Hindlimb muscle (tissue), 1 donor: ENCODE results near the gene E2F6. TPM values are rescaled to one million over a fixed set of nuclear protein-coding genes. Genes with fewer than 3 reads are reported as not detected.

Source experiments
- DNase-seq: peaks from one replicate; pipeline ENCODE4 v3.0.0-alpha.2; 2013
- polyA plus RNA-seq: library from polyadenylated mRNA; unstranded; fragments of 120-200 nt; gene quantifications from one replicate; pipeline ENCODE4 v1.2.1, GENCODE V29; 2013; ENCODE audit not compliant: insufficient read length

E2F6 gene
- polyA plus RNA-seq: 18.8 TPM

DNA sequence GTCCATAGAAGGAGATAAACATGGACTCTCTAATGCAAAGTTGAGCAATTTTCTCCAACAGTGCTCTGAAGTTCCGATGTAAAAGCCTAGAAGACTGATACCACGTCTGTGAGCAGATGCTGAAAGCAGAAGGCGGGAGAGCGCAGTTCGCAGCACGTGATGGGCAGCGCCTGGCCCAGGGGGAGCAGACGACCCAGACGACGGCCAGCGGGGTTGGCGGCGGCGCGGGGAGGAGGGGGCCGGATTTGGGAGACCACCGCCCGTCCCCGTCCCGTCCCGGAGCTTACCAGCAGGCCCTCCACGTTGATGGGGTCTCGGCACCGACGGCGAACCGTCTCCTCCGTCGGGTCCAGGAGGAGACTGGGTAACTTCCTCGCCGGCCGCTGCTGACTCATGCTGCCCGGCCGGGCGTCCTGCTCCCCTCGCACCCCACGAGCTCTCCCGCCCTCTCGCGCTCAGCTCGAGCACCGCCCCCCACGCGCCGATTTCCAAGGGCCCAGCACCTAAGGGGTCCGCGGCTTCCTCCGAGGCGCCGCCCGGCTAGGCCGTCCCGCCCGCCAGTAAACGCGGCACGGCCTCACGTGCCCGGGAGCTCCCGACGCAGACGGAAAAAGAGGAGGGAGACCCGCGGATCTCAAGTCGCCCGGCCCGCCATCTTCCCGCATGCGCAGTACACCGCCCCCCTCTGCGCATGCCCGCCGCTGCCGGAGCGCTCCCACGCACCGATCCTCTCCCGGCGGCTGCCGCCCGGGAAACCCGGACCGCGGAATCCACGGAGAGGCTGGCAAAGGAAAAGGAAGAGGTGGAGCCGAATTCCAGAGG is at the start of gene E2F6:
TSS of gene E2F6 (minus strand) at position 677 of the 822 bp plus-strand sequence. CDS start at position 395, 282 bp downstream.
- peak; percentile 93 for DNase-seq

GRCh38 chr2:11515490-11515981 is 49.6 kb upstream of the E2F6 start:
- no peak for DNase-seq

DNA sequence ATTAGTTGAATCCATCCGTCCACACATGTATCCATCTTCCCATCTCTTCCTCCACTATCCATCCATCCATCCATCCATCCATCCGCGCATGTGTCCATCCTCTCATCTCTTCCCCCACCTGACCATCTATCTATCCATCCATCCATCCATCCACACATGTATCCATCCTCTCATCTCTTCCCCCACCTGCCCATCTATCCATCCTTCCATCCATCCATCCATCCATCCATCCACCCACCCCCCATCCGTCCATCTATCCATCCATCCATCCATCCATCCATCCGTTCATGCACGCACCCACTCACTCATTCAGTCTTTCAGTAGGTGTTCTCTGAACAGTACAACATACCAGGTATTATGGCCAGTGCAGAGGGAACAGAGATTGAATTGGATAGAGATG is 48.9 kb upstream of the E2F6 start:
- no peak for DNase-seq

GRCh38 chr2:11514081-11514730 is 48.2 kb upstream of the E2F6 start:
- DNase-seq: no peak

DNA sequence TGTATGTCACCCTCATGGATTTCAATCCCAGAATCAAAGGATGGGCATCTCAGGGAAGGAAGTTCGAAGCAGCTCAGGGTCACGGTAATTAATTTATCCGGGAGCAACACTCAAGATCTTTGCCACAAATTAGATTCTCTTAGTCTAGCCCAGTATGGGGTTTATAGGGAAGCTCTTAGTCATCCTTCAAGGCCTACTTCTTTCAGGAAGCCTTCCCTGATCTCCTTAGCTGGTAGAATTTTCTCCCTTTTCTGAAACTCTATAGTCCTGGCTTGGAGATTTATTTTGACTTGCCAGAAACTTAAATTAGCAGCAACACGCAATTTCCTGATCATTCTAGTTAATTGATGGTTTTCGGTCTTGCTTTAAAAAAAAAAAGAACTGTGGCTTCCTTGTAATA is 47.4 kb upstream of the E2F6 start:
- DNase-seq: no peak

- no peak for DNase-seq
Observed at GRCh38 chr2:11512431-11512830, 46.5 kb upstream of the E2F6 start.

GRCh38 chr2:11509657-11510360 is 43.8 kb upstream of the E2F6 start:
- DNase-seq: no peak

DNA sequence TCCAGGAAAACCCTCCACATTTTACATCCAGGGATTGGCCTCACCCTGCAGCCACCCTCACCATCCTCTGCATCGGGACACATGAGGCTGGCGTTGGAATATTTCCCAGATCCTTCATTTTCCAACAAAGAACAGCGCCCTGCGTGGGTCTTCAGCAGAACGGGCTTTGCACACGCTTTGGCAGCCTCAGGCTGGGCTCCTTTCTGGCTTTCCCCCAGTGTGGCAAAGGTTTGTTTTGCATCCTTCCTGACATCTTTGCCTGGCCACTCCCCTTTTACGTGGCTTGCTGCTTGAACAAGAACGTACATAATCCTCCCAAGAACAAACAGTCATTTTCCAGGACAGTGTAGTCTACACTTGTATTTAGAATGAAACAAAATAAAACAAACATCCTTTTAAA is 42.3 kb upstream of the E2F6 start:
- DNase-seq: no peak

GRCh38 chr2:11507517-11507916 is 41.6 kb upstream of the E2F6 start:
- no peak for DNase-seq

DNA sequence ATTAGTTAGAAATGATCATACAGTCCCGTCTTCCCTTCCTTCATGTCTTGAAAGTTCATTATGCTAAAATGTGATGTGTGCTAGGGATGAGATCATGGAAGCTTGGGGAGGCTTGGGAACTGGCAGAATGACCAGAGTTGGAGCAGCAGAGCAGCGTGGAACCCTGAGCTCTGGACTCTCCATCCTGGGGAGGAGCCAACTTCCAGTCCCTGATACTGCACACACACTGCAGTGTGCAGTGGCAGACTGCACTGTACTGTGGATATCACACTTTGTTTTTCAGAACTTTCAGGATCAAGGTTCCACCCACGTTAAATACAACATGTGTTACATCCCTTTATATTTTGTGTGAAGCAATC is 40.6 kb upstream of the E2F6 start:
- peak; percentile 59 for DNase-seq

DNA sequence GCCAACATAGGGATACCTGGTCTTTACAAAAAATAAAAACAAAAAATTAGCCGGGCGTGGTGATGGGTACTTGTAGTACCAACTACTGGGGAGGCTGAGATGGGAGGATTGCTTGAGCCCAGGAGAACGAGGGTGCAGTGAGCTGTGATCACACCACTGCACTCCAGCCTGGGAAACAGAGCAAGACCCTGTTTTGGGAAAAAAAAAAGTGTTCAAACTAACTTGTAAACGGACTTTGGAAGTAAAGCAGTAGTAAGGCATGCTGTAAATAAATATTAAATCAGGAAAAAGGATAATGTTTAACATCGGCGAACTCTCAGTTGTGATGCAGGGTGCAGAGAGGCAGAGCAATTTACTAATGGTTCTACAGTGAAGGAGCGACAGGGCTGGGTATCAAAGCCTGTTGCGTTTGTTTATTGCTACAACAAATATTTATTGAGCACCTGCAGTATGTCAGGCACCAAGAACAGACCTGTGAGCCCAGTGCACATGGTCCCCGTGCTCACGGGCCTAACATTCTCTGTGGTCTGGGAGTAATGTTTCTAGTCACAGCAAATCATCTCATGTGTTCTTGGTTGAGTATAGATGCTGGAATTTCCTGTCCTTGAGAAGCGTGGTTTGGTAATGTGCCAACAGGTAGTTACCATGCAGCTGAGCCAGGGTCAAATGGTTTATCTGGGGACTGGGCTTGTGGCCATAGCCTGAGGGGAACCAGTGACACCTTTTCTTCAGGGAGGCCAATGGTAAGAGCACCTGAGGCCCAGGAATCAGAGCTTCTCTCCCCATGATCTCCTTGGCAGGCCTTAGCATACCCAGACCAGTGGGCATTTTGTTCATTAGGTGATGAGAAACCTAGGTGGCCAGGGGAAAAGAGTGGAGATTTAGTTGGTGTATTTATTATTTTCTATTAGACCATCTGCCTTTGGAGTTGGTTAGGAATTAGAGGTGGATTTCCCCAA is 40.0 kb upstream of the E2F6 start:
- no peak for DNase-seq

GRCh38 chr2:11503354-11503927 is 37.5 kb upstream of the E2F6 start:
- no peak for DNase-seq

GRCh38 chr2:11502740-11503292 is 36.9 kb upstream of the E2F6 start:
- DNase-seq: no peak

GRCh38 chr2:11500702-11501303 is 34.8 kb upstream of the E2F6 start:
- DNase-seq: no peak

GRCh38 chr2:11499081-11499743 is 33.3 kb upstream of the E2F6 start:
- no peak for DNase-seq

GRCh38 chr2:11498543-11499034 is 32.6 kb upstream of the E2F6 start:
- DNase-seq: peak; percentile 24

DNA sequence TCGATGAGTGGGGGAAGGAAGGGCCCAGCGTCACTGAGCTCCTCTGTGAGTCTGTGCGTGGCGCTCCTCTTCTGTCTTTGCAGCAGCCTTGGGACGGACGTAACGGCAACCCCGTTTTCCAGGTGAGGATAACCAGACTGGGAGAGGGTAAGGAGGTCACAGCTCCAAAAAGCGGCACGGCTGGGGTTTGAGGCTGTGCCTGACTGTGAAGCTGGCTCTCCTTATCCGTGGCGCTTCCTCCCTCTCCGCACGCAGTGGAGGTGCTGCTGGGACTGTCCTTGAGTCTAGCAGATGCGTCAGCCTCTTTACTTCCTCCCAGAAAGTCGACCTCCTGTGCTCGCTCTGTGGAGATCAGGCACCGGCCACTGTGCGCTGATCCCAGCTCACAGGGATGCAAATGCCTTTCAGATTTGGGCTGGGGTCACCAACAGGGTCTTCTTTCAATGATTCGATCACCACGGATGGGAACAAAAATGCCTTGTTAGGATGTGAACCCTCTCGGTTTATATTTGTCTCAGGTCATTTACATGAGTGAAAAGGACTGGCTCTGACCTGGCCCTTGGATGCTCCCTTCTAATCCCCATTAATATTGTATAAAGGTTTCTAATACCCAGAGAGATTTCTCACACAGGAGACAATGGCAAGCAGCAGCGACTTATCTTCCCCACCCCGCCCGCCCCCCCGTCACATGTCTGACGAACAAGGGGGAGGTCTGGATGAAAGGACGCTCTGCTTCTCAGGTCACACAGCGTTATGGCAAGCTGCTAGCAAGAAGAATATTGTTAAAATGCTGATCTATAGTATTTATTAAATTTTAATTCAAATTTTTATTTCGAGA is 30.1 kb upstream of the E2F6 start:
- no peak for DNase-seq

DNA sequence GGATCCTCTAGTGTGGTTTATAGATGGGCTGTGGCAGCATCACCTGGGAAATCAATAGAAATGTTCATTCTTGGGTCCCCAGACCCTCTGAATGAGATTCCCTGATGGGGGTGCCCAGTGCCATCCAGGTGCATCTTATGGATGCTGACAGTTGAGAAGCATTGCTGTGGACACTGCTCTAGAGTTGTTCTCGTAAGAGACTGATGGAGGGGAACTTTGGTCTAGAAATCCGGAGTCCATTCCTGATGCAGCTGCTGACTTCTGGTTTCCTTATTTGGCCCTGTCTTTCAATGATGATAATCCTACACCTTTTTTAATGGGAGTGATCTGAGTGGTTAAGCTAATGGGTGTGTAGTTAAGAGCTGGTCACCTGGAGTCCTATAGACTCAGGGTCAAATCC is 28.3 kb upstream of the E2F6 start:
- no peak for DNase-seq

- DNase-seq: no peak
Observed at GRCh38 chr2:11493282-11493681, 27.3 kb upstream of the E2F6 start.
